Endothelial cell (in vitro differentiated cells): Measurements from ENCODE around the gene ZNF540. TPM values are rescaled to one million over a fixed set of nuclear protein-coding genes. Genes with fewer than 3 reads are reported as not detected.
A peak's percentile ranks its signal among the peaks of the same experiment; 100 is the strongest.

Experiments used
- DNase-seq: peaks from one replicate; pipeline ENCODE4 v3.0.0; 2021; ENCODE audit warnings: low spot score
- H3K27ac Mint-ChIP-seq: one replicate; pipeline ENCODE4 v1.8.0; 2021; ENCODE audit warnings: mixed read lengths, inconsistent platforms; ENCODE audit not compliant: unreplicated experiment
- H3K27me3 Mint-ChIP-seq: one replicate; pipeline ENCODE4 v1.8.0; 2021; ENCODE audit warnings: mild to moderate bottlenecking, moderate library complexity, mixed read lengths, inconsistent platforms; ENCODE audit not compliant: unreplicated experiment
- H3K36me3 Mint-ChIP-seq: one replicate; pipeline ENCODE4 v1.8.0; 2021; ENCODE audit warnings: mild to moderate bottlenecking, low read depth, mixed read lengths, inconsistent platforms; ENCODE audit not compliant: unreplicated experiment
- H3K4me1 Mint-ChIP-seq: one replicate; pipeline ENCODE4 v1.8.0; 2021; ENCODE audit warnings: mild to moderate bottlenecking, mixed read lengths, inconsistent platforms; ENCODE audit not compliant: unreplicated experiment
- H3K4me3 Mint-ChIP-seq: one replicate; pipeline ENCODE4 v1.8.0; 2021; ENCODE audit warnings: mild to moderate bottlenecking, mixed read lengths, inconsistent platforms; ENCODE audit not compliant: unreplicated experiment
- H3K9me3 Mint-ChIP-seq: one replicate; pipeline ENCODE4 v1.8.0; 2021; ENCODE audit warnings: mixed read lengths, inconsistent platforms; ENCODE audit not compliant: unreplicated experiment
- CTCF ChIP-seq: fragments of 200-600 bp; sonication (generic); IDR thresholded peaks from one replicate; pipeline ENCODE4 v1.5.0; 2021; ENCODE audit warnings: antibody characterized with exemption; ENCODE audit not compliant: unreplicated experiment
- long read RNA-seq: library from polyadenylated mRNA; unstranded; transcript quantifications from one replicate; pipeline ENCODE4 v2.0.0, GENCODE V29; 2020; ENCODE audit not compliant: unreplicated experiment
- total RNA-seq: library from RNA; stranded (reverse); fragmentation: NEBNext Ultra II Directional; extraction: Animal tissue kit (Norgen Biotek cat#: 25700); gene quantifications from one replicate; pipeline ENCODE4 v1.2.1, GENCODE V29; 2021; ENCODE audit not compliant: unreplicated experiment

The ZNF540 gene
- 0.69 TPM for total RNA-seq
- long read RNA-seq, partial matches to known transcripts, result 0 of 4 reads
- long read RNA-seq, other reads (novel, unspliced or antisense), result 2 of 4 reads

DNA sequence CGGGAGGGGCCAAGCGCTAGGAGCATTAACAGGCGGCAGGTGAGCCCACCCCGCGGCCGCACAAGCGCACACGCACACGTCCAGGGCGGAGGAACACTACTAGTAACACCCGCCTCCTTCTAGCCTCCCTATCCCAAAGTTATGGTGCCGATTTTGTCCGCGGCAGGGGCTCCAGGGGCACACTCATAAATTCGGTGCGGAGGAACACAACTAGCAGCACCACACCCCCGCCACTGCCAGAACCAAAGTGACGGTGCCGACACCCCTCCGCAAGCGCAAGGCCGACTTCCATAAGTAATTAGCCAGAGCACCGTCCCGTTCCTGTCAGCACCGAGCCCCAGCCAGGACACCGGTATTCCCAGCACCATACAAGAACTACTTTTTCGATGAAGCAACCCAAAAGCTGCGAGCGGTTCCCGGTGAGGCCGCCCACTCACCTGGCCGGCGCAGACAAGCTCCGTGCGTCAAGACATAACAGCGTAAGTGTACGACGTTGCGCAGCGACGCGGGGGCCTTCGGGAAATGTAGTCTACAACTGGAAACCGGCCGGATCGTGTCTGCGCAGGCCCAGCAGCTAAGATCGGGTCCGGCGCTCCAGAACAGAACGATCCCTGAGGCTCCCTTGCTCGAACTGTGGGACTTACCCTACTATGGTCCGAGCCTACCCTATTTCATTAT lies at the start of gene ZNF540, which contains the start of gene ZNF571:
ZNF540 (plus strand) TSS at position 573 of the 678 bp plus-strand sequence. CDS start 3,572 bp downstream, outside the sequence.
ZNF571 (minus strand) TSS at position 489 of the 678 bp plus-strand sequence. CDS start 8,116 bp downstream, outside the sequence.
- peaks cover 17% of the 10 kb centered on the region for H3K4me1 Mint-ChIP-seq
- peaks cover 18% of the 10 kb centered on the region for H3K36me3 Mint-ChIP-seq
- peaks cover 8% of the 10 kb centered on the region for H3K9me3 Mint-ChIP-seq
- peak; percentile 81 for DNase-seq
- H3K27ac Mint-ChIP-seq, result peak within 1 kb of the TSS; percentile 80
- peaks cover 7% of the 10 kb centered on the region for H3K27me3 Mint-ChIP-seq
- no peak for TF ChIP-seq CTCF
- peak within 1 kb of the TSS; percentile 97 for H3K4me3 Mint-ChIP-seq

GRCh38 chr19:37551129-37551993 lies 43.3 kb upstream of the ZNF540 start:
- DNase-seq, result peak; percentile 10
- peaks cover 13% of the 10 kb centered on the region for H3K27me3 Mint-ChIP-seq
- peaks cover 53% of the 10 kb centered on the region for H3K9me3 Mint-ChIP-seq
- peaks cover 71% of the 10 kb centered on the region for H3K36me3 Mint-ChIP-seq
- H3K27ac Mint-ChIP-seq, result no peak overlapping the region
- peak overlapping the region; percentile 91 for H3K4me3 Mint-ChIP-seq
- TF ChIP-seq CTCF, result no peak
- H3K4me1 Mint-ChIP-seq, result no peaks in the 10 kb centered on the region

GRCh38 chr19:37563518-37563917 lies 31.2 kb upstream of the ZNF540 start:
- H3K27ac Mint-ChIP-seq, result no peak overlapping the region
- H3K36me3 Mint-ChIP-seq, result peaks cover 67% of the 10 kb centered on the region
- no peaks in the 10 kb centered on the region for H3K4me1 Mint-ChIP-seq
- no peaks in the 10 kb centered on the region for H3K27me3 Mint-ChIP-seq
- H3K9me3 Mint-ChIP-seq, result peaks cover 45% of the 10 kb centered on the region
- no peak overlapping the region for H3K4me3 Mint-ChIP-seq
- DNase-seq, result no peak
- TF ChIP-seq CTCF, result no peak

GRCh38 chr19:37564624-37565369 lies 29.9 kb upstream of the ZNF540 start:
- no peak for DNase-seq
- H3K9me3 Mint-ChIP-seq, result peaks cover 39% of the 10 kb centered on the region
- H3K36me3 Mint-ChIP-seq, result peaks cover 68% of the 10 kb centered on the region
- no peaks in the 10 kb centered on the region for H3K27me3 Mint-ChIP-seq
- no peak for TF ChIP-seq CTCF
- H3K27ac Mint-ChIP-seq, result no peak overlapping the region
- no peaks in the 10 kb centered on the region for H3K4me1 Mint-ChIP-seq
- peak overlapping the region; percentile 13 for H3K4me3 Mint-ChIP-seq
